ENCODE data around the gene RTBDN. TPM values are rescaled to one million over a fixed set of nuclear protein-coding genes. Genes with fewer than 3 reads are reported as not detected.
A peak's percentile ranks its signal among the peaks of the same experiment; 100 is the strongest.

RTBDN gene
- total and polyA plus RNA-seq, 2 of the 8 experiments (the other 6 are each of a cell fraction or from before 2014, with no cell fraction given) = 4.0 to 4.8 TPM

- no peak within 1 kb of the TSS for H3K4ac ChIP-seq (replicated peaks; ENCODE audit: insufficient read length, low read depth, low read length)
- H3K79me2 ChIP-seq (ENCODE audit: control insufficient read depth in 1 of 2, insufficient read depth in 2 of 2, low read length in 2 of 2) = peaks cover 0 to 4% of the 10 kb centered on the region in 2 experiments; a peak in 1 of 4 replicates
- CTCF ChIA-PET (ENCODE audit: partially characterized antibody) = interaction anchor here (0.6 to 17.9 kb wide), 14 partner anchors 9 to 159 kb away, joined by 3 to 288 read pairs (median 4); partner anchors contain the start of genes JUNB and RTBDN
- H3K18ac ChIP-seq (ENCODE audit: extremely low read depth, low read length) = peak within 1 kb of the TSS; percentile 53; the same call in 1 of the 2 replicates
- DNase-seq (ENCODE audit: low read depth in 1 of 2, low spot score in 2 of 2) (peak in 1 of 2 experiments; percentile 91), FAIRE-seq (no peak)
- peaks cover 0 to 14% (median 9%) of the 10 kb centered on the region in 4 experiments; a peak in 6 of 7 replicates for H3K4me1 ChIP-seq (replicated peaks in 1 of 4; ENCODE audit: control insufficient read depth in 3 of 4, insufficient read depth in 4 of 4, low read length in 3 of 4)
- peak within 1 kb of the TSS; percentile 91; the same call in 1 of the 2 replicates for H2BK5ac ChIP-seq (ENCODE audit: low read depth, low read length)
- peak within 1 kb of the TSS; percentile 78 to 87 (median 80) for H3K4me3 ChIP-seq (ENCODE audit: extremely low read depth in 1 of 4, insufficient read depth in 2 of 4, low read depth in 3 of 4, low read length in 4 of 4)
- H4K20me1 ChIP-seq (replicated peaks in 1 of 2; ENCODE audit: control insufficient read depth in 1 of 2, insufficient read depth in 2 of 2, low read length in 2 of 2) = no peaks in the 10 kb centered on the region
- H3K9me3 ChIP-seq (ENCODE audit: insufficient read depth in 2 of 2, low read depth in 1 of 2, low read length in 1 of 2) = 0 out of 4 replicates have a peak, but pooled peaks cover 0 to 2% of the 10 kb centered on the region in 2 experiments
- peak within 1 kb of the TSS; percentile 49 for H4K5ac ChIP-seq (ENCODE audit: insufficient read length, low read depth, low read length)
- no peak within 1 kb of the TSS for H2BK120ac ChIP-seq (replicated peaks; ENCODE audit: low read depth, low read length)
- H3K23ac ChIP-seq (ENCODE audit: insufficient read length) = no peak within 1 kb of the TSS
- H4K91ac ChIP-seq (replicated peaks; ENCODE audit: insufficient read length, low read length) = peak within 1 kb of the TSS; percentile 93
- peaks cover 0 to 4% (median under 1%) of the 10 kb centered on the region in 4 experiments; a peak in 2 of 7 replicates for H3K27me3 ChIP-seq (replicated peaks in 1 of 4; ENCODE audit: control insufficient read depth in 3 of 4, extremely low read depth in 1 of 4, insufficient read depth in 3 of 4, low read length in 3 of 4)
- peak within 1 kb of the TSS; percentile 73 to 88 (median 80) for H3K9ac ChIP-seq (replicated peaks in 1 of 4; ENCODE audit: extremely low read depth in 1 of 4, low read depth in 3 of 4, low read length in 3 of 4)
- H2BK12ac ChIP-seq (ENCODE audit: low read depth, low read length) = no peak within 1 kb of the TSS
- peaks cover 14% of the 10 kb centered on the region; the same call in 1 of the 2 replicates for H3K23me2 ChIP-seq (ENCODE audit: low read depth, low read length)
- H2BK15ac ChIP-seq (ENCODE audit: low read length) = no peak within 1 kb of the TSS
- peaks cover 5 to 32% (median 9%) of the 10 kb centered on the region in 4 experiments; a peak in 6 of 8 replicates for H3K36me3 ChIP-seq (ENCODE audit: control insufficient read depth in 2 of 4, insufficient read depth in 4 of 4, low read length in 3 of 4)
- peak within 1 kb of the TSS; percentile 88 for H3K4me2 ChIP-seq (ENCODE audit: insufficient read depth in 1 of 2, low read depth in 2 of 2, low read length in 2 of 2)
- H3K27ac ChIP-seq (ENCODE audit: low read depth, low read length) = peak within 1 kb of the TSS; percentile 33; the same call in 1 of the 2 replicates
- no peak within 1 kb of the TSS for H2AK5ac ChIP-seq (ENCODE audit: low read depth, low read length)
- no peak within 1 kb of the TSS for H3K56ac ChIP-seq (replicated peaks; ENCODE audit: insufficient read length, low read depth, low read length)
- H3K79me1 ChIP-seq (ENCODE audit: low read depth, low read length) = no peaks in the 10 kb centered on the region
- no peak within 1 kb of the TSS for H3K14ac ChIP-seq (ENCODE audit: insufficient read length)
- POLR2A ChIA-PET (ENCODE audit: partially characterized antibody) = interaction anchor here (0.5 to 2.3 kb wide), 17 partner anchors 8 to 144 kb away, joined by 3 to 11 read pairs (median 3); partner anchors contain the start of genes DNASE2 and JUNB
- 6% methylated on average over 64 of the region's 66 CpGs; no CpG with 5 or more reads in 1 of the 2 experiments for WGBS, 2 experiments (ENCODE audit: extremely low coverage in 1 of 2, insufficient coverage in 1 of 2, insufficient read length in 1 of 2, insufficient replicate concordance in 2 of 2, low coverage in 1 of 2, low lambda C conversion rate in 2 of 2, missing lambda C conversion rate in 1 of 2)
- no peak within 1 kb of the TSS for H2BK20ac ChIP-seq (ENCODE audit: low read length)
- H4K8ac ChIP-seq (ENCODE audit: extremely low read depth, insufficient read depth, low read length) = peak within 1 kb of the TSS; percentile 95; the same call in 1 of the 2 replicates
- H2AFZ ChIP-seq (ENCODE audit: low read length) = peak within 1 kb of the TSS; percentile 74
- TF ChIP-seq BACH1 (IDR thresholded peaks at IDR 0.05; ENCODE audit: low read length) = 0 out of 2 replicates have a peak, but pooled peaks have one; percentile 11
- no peak for TF ChIP-seq SP4 (IDR thresholded peaks at IDR 0.05; ENCODE audit: low read length)
- peak; percentile 86 for TF ChIP-seq MAX (IDR thresholded peaks at IDR 0.05)
- TF ChIP-seq TAF1 (IDR thresholded peaks at IDR 0.05; ENCODE audit: low read depth, low read length) = peak; percentile 80
- TF ChIP-seq SP1 (IDR thresholded peaks at IDR 0.05; ENCODE audit: low read depth, low read length) = peak; percentile 15; the same call in 1 of the 2 replicates
- no peak for TF ChIP-seq ATF3 (IDR thresholded peaks at IDR 0.05; ENCODE audit: insufficient read depth, low read depth, low read length)
- peak; percentile 84 for TF ChIP-seq SIX5 (IDR thresholded peaks at IDR 0.05; ENCODE audit: low read depth, low read length)
- peak in 1 of 2 experiments; percentile 83; a peak in 1 of 3 replicates for TF ChIP-seq POLR2A (IDR thresholded peaks at IDR 0.05; ENCODE audit: control extremely low read depth in 1 of 2, low read depth in 2 of 2, low read length in 2 of 2)
- TF ChIP-seq ASH2L (IDR thresholded peaks at IDR 0.05; ENCODE audit: low read length) = peak; percentile 88
- TF ChIP-seq KDM5A (IDR thresholded peaks at IDR 0.05; ENCODE audit: low read length) = peak; percentile 62; the same call in 1 of the 2 replicates
- peak; percentile 90 for TF ChIP-seq YY1 (IDR thresholded peaks at IDR 0.05; ENCODE audit: low read depth, low read length)
Measured at GRCh38 chr19:12806242-12807081, 27.9 kb downstream of the RTBDN start, which contains the start of gene RNASEH2A. Gene RNASEH2A, plus strand, starts transcription at chr19:12806584. Its CDS starts 90 bp downstream, at chr19:12806674.

Measured in H1 (cell line).